HCT116 (cell line): Measurements from ENCODE around the gene PPP2R3A. TPM values are rescaled to one million over a fixed set of nuclear protein-coding genes. Genes with fewer than 3 reads are reported as not detected.
"Not testable (repeated sequence)": the region's sequence is repeated elsewhere in the genome, so short reads cannot be mapped to it uniquely, and the experiment has no call there.

Experiments
- ATAC-seq: fragments of 200-7000 bp; cut with Tn5 transposase; 2 replicates; pipeline ENCODE4 v1.9.1; 2020; ENCODE audit warnings: mild to moderate bottlenecking, moderate library complexity
- BruUV-seq: library from RNA; stranded (reverse); fragments of 400-500 nt; replicated peaks from 2 replicates; lab custom pipeline; 2021; lab: Mats Ljungman, UMichigan
- CTCF ChIA-PET: fragments of 300-600 bp; sonication (Branson Sonifier 250); formaldehyde crosslinking; loops from one replicate; lab custom pipeline; 2021; ENCODE audit warnings: antibody characterized with exemption; lab: Charles Lee
- POLR2A ChIA-PET: fragments of 300-600, 350-600 bp; sonication (Branson Sonifier 250); formaldehyde crosslinking; loops from one replicate; lab custom pipeline; 2021; ENCODE audit warnings: antibody characterized with exemption; lab: Charles Lee
- RAD21 ChIA-PET, 2 experiments: fragments of 300-600 bp; sonication (Branson Sonifier 250); formaldehyde crosslinking; loops; one replicate each; lab custom pipeline; 2023; ENCODE audit warnings: low total read pairs in 2 of 2; ENCODE audit not compliant: uncharacterized antibody in 2 of 2, unreplicated experiment in 2 of 2, low non-redundant PET in 1 of 2; lab: Charles Lee
- DNase-seq: peaks from one replicate; pipeline ENCODE4 v3.0.0-alpha.2; 2010; ENCODE audit warnings: low read depth, low spot score
- H2AFZ ChIP-seq: fragments of 200-600 bp; shearing (Covaris generic), sonication (generic); 2 replicates; pipeline ENCODE4 v1.6.1; 2017; ENCODE audit warnings: low read depth, mixed run types, mixed read lengths, antibody characterized with exemption, low read length; ENCODE audit not compliant: poor library complexity, severe bottlenecking
- H3K27ac ChIP-seq: 2 replicates; pipeline ENCODE4 v1.5.1; 2012; ENCODE audit warnings: low read depth, low read length
- H3K27me3 ChIP-seq: fragments of 200-600 bp; sonication (generic); 2 replicates; pipeline ENCODE4 v1.6.1; 2016; ENCODE audit warnings: mixed run types, low read length, mixed read lengths; ENCODE audit not compliant: insufficient read depth
- H3K36me3 ChIP-seq, 2 experiments: fragments of 200-500 bp in 1 of 2; fragments of 200-600 bp in 1 of 2; sonication (Bioruptor generic) in 1 of 2; sonication (generic) in 1 of 2; 2 replicates each; pipeline versions ENCODE4 v1.5.1 to v1.6.1; 2014 to 2016; ENCODE audit warnings: low read length in 2 of 2, inconsistent platforms in 1 of 2, mixed read lengths in 1 of 2, mixed run types in 1 of 2; ENCODE audit not compliant: insufficient read depth in 2 of 2, control insufficient read depth in 1 of 2
- H3K4me1 ChIP-seq, 2 experiments: fragments of 200-600 bp in 1 of 2; sonication (generic) in 1 of 2; 2 replicates each; pipeline versions ENCODE4 v1.5.1 to v1.6.1; 2012 to 2017; ENCODE audit warnings: low read length in 2 of 2, inconsistent platforms in 1 of 2, mild to moderate bottlenecking in 1 of 2, mixed read lengths in 1 of 2, mixed run types in 1 of 2, moderate library complexity in 1 of 2; ENCODE audit not compliant: insufficient read depth in 2 of 2, control insufficient read depth in 1 of 2
- H3K4me2 ChIP-seq: fragments of 200-600 bp; sonication (generic); 2 replicates; pipeline ENCODE4 v1.6.1; 2017; ENCODE audit warnings: mixed run types, low read length, mixed read lengths
- H3K4me3 ChIP-seq, 2 experiments: fragments of 200-600 bp in 1 of 2; sonication (generic) in 1 of 2; replicated peaks in 1 of 2; 2 replicates each; pipeline ENCODE4 v1.5.1; 2011 to 2016; ENCODE audit warnings: low read length in 2 of 2, control low read depth in 1 of 2, low read depth in 1 of 2, mild to moderate bottlenecking in 1 of 2, mixed read lengths in 1 of 2, mixed run types in 1 of 2
- H3K79me2 ChIP-seq: fragments of 200-600 bp; sonication (generic); 2 replicates; pipeline ENCODE4 v1.6.1; 2017; ENCODE audit warnings: mild to moderate bottlenecking, mixed run types, low read length, moderate library complexity, mixed read lengths; ENCODE audit not compliant: insufficient read depth
- H3K9ac ChIP-seq: fragments of 200-600 bp; sonication (generic); 2 replicates; pipeline ENCODE4 v1.6.1; 2016; ENCODE audit warnings: low read length, mixed read lengths
- H3K9me2 ChIP-seq: fragments of 200-600 bp; sonication (generic), shearing (Covaris generic); 2 replicates; pipeline ENCODE4 v1.6.1; 2017; ENCODE audit warnings: mixed run types, mild to moderate bottlenecking, moderate library complexity; ENCODE audit not compliant: insufficient read depth
- H3K9me3 ChIP-seq, 2 experiments: fragments of 200-500 bp in 1 of 2; fragments of 200-600 bp in 1 of 2; sonication (Bioruptor generic) in 1 of 2; sonication (generic) in 1 of 2; 2 replicates each; pipeline ENCODE4 v1.6.1; 2014 to 2017; ENCODE audit warnings: low read length in 2 of 2, mixed read lengths in 2 of 2, inconsistent platforms in 1 of 2, low read depth in 1 of 2, mild to moderate bottlenecking in 1 of 2, mixed run types in 1 of 2, moderate library complexity in 1 of 2; ENCODE audit not compliant: control insufficient read depth in 1 of 2, insufficient read depth in 1 of 2
- H4K20me1 ChIP-seq: fragments of 200-600 bp; sonication (generic), shearing (Covaris generic); 2 replicates; pipeline ENCODE4 v1.6.1; 2017; ENCODE audit warnings: mixed run types, mild to moderate bottlenecking, moderate library complexity; ENCODE audit not compliant: insufficient read depth
- EGR1 ChIP-seq: IDR thresholded peaks from 2 replicates; pipeline ENCODE4 v1.6.1; 2012; ENCODE audit warnings: low read depth
- EZH2 ChIP-seq: fragments of 200-600 bp; sonication (generic); IDR thresholded peaks from 2 replicates; pipeline ENCODE4 v1.6.1; 2017; ENCODE audit warnings: antibody characterized with exemption, mixed run types
- POLR2A ChIP-seq: IDR thresholded peaks from 2 replicates; pipeline ENCODE4 v1.7.0; 2011; ENCODE audit warnings: borderline replicate concordance; ENCODE audit not compliant: insufficient read depth, insufficient read length; ENCODE audit errors: extremely low read depth
- RAD21 ChIP-seq: IDR thresholded peaks from 2 replicates; pipeline ENCODE4 v1.6.1; 2012; ENCODE audit warnings: low read depth, mild to moderate bottlenecking
- SIN3A ChIP-seq: IDR thresholded peaks from 2 replicates; pipeline ENCODE4 v1.6.1; 2012; ENCODE audit warnings: low read depth
- SP1 ChIP-seq: IDR thresholded peaks from 2 replicates; pipeline ENCODE4 v1.6.1; 2012; ENCODE audit warnings: low read depth
- TCF7L2 ChIP-seq: IDR thresholded peaks from 2 replicates; pipeline ENCODE4 v1.7.0; 2011; ENCODE audit warnings: borderline replicate concordance, inconsistent platforms; ENCODE audit not compliant: insufficient read depth, insufficient read length; ENCODE audit errors: extremely low read depth
- YY1 ChIP-seq: IDR thresholded peaks from 2 replicates; pipeline ENCODE4 v1.6.1; 2011; ENCODE audit warnings: low read length, low read depth, moderate library complexity, mild to moderate bottlenecking; ENCODE audit not compliant: insufficient replicate concordance; ENCODE audit errors: extremely low read depth
- ZNF274 ChIP-seq: fragments of 200-500 bp; sonication (Bioruptor generic); IDR thresholded peaks from 2 replicates; pipeline ENCODE4 v1.6.1; 2014; ENCODE audit warnings: mild to moderate bottlenecking, low read depth, low read length, inconsistent platforms
- intact Hi-C: fragments of 100-400 bp; cut with micrococcal nuclease; formaldehyde crosslinking; loops from 2 replicates; pipeline ENCODE4 v1.10.0; 2022
- total RNA-seq: library from RNA; stranded (reverse); gene quantifications from one replicate; pipeline ENCODE4 v1.2.1, GENCODE V29; 2021; ENCODE audit not compliant: unreplicated experiment
- TF ChIP-seq, protein P1 (sequence below): IDR thresholded peaks from 2 replicates; pipeline ENCODE4 v1.6.1; 2012; ENCODE audit warnings: low read depth
- TF ChIP-seq, protein P2 (sequence below): IDR thresholded peaks from 2 replicates; pipeline ENCODE4 v1.6.1; 2011; ENCODE audit warnings: mild to moderate bottlenecking, low read length, moderate library complexity; ENCODE audit not compliant: insufficient replicate concordance; ENCODE audit errors: extremely low read depth

The PPP2R3A gene
- total RNA-seq, 1 experiment from 2014 or later: 6.1 TPM

DNA sequence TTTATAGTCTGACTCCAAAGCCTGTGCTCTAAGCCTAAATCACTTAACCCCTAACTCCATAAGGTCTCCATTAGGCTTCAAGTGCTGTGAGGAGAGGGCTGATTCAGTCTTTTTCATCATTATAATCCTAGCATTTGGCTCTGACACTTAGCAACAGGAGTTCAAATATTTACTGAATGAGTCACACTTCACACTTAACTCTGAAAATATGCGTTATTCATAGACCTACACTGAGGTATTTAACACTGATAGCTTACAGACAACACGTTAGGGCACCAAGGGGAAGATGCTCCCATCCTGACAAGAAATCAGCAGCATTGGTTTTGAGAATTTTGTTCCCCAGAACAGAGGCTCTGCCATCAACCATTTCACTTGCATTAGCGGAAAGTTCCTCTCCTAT is 177.1 kb downstream of the PPP2R3A start (continued):
- TF ChIP-seq, protein P1, sequence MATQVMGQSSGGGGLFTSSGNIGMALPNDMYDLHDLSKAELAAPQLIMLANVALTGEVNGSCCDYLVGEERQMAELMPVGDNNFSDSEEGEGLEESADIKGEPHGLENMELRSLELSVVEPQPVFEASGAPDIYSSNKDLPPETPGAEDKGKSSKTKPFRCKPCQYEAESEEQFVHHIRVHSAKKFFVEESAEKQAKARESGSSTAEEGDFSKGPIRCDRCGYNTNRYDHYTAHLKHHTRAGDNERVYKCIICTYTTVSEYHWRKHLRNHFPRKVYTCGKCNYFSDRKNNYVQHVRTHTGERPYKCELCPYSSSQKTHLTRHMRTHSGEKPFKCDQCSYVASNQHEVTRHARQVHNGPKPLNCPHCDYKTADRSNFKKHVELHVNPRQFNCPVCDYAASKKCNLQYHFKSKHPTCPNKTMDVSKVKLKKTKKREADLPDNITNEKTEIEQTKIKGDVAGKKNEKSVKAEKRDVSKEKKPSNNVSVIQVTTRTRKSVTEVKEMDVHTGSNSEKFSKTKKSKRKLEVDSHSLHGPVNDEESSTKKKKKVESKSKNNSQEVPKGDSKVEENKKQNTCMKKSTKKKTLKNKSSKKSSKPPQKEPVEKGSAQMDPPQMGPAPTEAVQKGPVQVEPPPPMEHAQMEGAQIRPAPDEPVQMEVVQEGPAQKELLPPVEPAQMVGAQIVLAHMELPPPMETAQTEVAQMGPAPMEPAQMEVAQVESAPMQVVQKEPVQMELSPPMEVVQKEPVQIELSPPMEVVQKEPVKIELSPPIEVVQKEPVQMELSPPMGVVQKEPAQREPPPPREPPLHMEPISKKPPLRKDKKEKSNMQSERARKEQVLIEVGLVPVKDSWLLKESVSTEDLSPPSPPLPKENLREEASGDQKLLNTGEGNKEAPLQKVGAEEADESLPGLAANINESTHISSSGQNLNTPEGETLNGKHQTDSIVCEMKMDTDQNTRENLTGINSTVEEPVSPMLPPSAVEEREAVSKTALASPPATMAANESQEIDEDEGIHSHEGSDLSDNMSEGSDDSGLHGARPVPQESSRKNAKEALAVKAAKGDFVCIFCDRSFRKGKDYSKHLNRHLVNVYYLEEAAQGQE: no peak
- TF ChIP-seq RAD21: 0 out of 2 replicates have a peak, but pooled peaks have one; percentile 21
- TF ChIP-seq SIN3A: peak; percentile 76
- TF ChIP-seq EZH2: no peak
- TF ChIP-seq, protein P2, sequence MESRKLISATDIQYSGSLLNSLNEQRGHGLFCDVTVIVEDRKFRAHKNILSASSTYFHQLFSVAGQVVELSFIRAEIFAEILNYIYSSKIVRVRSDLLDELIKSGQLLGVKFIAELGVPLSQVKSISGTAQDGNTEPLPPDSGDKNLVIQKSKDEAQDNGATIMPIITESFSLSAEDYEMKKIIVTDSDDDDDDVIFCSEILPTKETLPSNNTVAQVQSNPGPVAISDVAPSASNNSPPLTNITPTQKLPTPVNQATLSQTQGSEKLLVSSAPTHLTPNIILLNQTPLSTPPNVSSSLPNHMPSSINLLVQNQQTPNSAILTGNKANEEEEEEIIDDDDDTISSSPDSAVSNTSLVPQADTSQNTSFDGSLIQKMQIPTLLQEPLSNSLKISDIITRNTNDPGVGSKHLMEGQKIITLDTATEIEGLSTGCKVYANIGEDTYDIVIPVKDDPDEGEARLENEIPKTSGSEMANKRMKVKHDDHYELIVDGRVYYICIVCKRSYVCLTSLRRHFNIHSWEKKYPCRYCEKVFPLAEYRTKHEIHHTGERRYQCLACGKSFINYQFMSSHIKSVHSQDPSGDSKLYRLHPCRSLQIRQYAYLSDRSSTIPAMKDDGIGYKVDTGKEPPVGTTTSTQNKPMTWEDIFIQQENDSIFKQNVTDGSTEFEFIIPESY: no peak
- TF ChIP-seq EGR1: no peak
- TF ChIP-seq YY1: no peak
- no peak for TF ChIP-seq POLR2A
- TF ChIP-seq SP1: peak; percentile 70
- no peak for TF ChIP-seq ZNF274
- TF ChIP-seq TCF7L2: no peak

DNA sequence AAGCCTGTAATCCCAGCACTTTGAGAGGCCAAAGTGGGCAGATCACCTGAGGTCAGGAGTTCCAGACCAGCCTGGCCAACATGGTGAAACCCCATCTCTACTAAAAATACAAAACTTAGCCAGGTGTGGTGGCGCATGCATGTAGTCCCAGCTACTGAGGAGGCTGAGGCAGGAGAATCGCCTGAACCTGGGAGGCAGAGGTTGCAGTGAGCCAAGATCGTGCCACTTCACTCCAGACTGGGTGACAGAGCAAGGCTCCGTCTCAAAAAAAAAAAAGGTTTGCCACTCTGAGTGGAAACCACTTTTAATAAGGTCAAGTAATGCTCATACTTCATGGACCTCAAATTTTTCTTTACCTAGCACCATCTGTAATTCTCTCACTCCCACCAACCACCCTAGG is 178.9 kb downstream of the PPP2R3A start:
- BruUV-seq, H3K27me3 ChIP-seq, ATAC-seq, H3K27ac ChIP-seq, DNase-seq, RAD21 ChIA-PET, H3K4me2 ChIP-seq, POLR2A ChIA-PET, H3K9me2 ChIP-seq, H3K4me3 ChIP-seq, H3K9ac ChIP-seq, H3K9me3 ChIP-seq, H2AFZ ChIP-seq, CTCF ChIA-PET, H3K36me3 ChIP-seq: not testable (repeated sequence)
- intact Hi-C loops: loop anchor here (5.0 kb wide), 1 partner anchor 108 kb away; the partner anchor contains the start of gene PCCB
- peaks cover 25% of the 10 kb centered on the region for H3K79me2 ChIP-seq
- peaks cover 21% of the 10 kb centered on the region; the same call in 1 of the 2 replicates for H4K20me1 ChIP-seq
- H3K4me1 ChIP-seq: peaks cover 32 to 50% of the 10 kb centered on the region in 2 experiments
